ENCODE results near the gene SCGB1C1. TPM values are rescaled to one million over a fixed set of nuclear protein-coding genes. Genes with fewer than 3 reads are reported as not detected.

SCGB1C1 gene
- total and polyA plus RNA-seq, 2 of the 8 experiments (the other 6 are each of a cell fraction or from before 2014, with no cell fraction given) = not detected

DNA sequence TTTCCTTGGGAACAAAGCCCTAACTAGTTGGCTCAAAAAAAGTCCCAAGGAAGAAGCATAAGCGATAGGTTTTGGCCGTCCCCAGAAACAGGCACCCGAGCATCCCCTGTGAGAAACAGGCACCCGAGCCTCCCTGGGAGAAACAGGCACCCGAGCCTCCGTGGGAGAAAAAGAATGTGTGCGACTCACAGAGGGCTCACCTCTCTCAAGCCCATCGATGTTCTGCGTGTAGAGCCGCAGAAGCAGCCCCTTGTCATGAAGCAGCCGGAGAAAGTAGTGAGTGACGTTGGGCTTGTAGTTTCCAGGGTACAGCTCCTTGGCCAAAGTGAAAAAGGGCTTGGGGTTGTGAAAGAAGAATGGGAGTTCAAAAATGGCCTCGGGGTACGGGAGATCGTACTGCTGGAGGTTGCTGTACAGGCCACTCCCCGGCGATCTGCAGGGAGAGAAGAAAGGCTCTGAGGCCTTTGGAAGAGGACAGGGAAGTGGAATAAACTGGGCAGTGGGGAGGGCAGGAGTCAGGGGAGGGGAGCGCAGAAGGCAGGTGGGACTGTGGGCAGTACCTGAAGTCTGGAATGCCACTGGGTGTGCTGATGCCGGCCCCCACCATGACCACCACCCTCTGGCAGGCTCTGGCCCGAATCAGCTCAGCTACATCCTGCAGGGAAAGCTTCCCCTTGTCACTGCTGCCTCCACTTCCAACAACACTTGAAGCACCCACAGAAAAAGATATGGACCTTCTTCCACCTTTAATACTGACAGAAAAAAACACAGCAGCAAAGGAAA, 40.1 kb downstream of the SCGB1C1 start (continued):
- TF ChIP-seq, protein P1, sequence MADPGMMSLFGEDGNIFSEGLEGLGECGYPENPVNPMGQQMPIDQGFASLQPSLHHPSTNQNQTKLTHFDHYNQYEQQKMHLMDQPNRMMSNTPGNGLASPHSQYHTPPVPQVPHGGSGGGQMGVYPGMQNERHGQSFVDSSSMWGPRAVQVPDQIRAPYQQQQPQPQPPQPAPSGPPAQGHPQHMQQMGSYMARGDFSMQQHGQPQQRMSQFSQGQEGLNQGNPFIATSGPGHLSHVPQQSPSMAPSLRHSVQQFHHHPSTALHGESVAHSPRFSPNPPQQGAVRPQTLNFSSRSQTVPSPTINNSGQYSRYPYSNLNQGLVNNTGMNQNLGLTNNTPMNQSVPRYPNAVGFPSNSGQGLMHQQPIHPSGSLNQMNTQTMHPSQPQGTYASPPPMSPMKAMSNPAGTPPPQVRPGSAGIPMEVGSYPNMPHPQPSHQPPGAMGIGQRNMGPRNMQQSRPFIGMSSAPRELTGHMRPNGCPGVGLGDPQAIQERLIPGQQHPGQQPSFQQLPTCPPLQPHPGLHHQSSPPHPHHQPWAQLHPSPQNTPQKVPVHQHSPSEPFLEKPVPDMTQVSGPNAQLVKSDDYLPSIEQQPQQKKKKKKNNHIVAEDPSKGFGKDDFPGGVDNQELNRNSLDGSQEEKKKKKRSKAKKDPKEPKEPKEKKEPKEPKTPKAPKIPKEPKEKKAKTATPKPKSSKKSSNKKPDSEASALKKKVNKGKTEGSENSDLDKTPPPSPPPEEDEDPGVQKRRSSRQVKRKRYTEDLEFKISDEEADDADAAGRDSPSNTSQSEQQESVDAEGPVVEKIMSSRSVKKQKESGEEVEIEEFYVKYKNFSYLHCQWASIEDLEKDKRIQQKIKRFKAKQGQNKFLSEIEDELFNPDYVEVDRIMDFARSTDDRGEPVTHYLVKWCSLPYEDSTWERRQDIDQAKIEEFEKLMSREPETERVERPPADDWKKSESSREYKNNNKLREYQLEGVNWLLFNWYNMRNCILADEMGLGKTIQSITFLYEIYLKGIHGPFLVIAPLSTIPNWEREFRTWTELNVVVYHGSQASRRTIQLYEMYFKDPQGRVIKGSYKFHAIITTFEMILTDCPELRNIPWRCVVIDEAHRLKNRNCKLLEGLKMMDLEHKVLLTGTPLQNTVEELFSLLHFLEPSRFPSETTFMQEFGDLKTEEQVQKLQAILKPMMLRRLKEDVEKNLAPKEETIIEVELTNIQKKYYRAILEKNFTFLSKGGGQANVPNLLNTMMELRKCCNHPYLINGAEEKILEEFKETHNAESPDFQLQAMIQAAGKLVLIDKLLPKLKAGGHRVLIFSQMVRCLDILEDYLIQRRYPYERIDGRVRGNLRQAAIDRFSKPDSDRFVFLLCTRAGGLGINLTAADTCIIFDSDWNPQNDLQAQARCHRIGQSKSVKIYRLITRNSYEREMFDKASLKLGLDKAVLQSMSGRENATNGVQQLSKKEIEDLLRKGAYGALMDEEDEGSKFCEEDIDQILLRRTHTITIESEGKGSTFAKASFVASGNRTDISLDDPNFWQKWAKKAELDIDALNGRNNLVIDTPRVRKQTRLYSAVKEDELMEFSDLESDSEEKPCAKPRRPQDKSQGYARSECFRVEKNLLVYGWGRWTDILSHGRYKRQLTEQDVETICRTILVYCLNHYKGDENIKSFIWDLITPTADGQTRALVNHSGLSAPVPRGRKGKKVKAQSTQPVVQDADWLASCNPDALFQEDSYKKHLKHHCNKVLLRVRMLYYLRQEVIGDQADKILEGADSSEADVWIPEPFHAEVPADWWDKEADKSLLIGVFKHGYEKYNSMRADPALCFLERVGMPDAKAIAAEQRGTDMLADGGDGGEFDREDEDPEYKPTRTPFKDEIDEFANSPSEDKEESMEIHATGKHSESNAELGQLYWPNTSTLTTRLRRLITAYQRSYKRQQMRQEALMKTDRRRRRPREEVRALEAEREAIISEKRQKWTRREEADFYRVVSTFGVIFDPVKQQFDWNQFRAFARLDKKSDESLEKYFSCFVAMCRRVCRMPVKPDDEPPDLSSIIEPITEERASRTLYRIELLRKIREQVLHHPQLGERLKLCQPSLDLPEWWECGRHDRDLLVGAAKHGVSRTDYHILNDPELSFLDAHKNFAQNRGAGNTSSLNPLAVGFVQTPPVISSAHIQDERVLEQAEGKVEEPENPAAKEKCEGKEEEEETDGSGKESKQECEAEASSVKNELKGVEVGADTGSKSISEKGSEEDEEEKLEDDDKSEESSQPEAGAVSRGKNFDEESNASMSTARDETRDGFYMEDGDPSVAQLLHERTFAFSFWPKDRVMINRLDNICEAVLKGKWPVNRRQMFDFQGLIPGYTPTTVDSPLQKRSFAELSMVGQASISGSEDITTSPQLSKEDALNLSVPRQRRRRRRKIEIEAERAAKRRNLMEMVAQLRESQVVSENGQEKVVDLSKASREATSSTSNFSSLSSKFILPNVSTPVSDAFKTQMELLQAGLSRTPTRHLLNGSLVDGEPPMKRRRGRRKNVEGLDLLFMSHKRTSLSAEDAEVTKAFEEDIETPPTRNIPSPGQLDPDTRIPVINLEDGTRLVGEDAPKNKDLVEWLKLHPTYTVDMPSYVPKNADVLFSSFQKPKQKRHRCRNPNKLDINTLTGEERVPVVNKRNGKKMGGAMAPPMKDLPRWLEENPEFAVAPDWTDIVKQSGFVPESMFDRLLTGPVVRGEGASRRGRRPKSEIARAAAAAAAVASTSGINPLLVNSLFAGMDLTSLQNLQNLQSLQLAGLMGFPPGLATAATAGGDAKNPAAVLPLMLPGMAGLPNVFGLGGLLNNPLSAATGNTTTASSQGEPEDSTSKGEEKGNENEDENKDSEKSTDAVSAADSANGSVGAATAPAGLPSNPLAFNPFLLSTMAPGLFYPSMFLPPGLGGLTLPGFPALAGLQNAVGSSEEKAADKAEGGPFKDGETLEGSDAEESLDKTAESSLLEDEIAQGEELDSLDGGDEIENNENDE (IDR thresholded peaks at IDR 0.05; ENCODE audit: insufficient replicate concordance, low read length) = no peak

Data from H1 (cell line).